Measurements from ENCODE around the gene LRRN1. TPM values are rescaled to one million over a fixed set of nuclear protein-coding genes. Genes with fewer than 3 reads are reported as not detected.

Gene LRRN1
- total RNA-seq, 2 donors from 2014 or later: 0.24 to 0.74 TPM

- intact Hi-C loops (cut with DNase I): no loop called here
- Histone ChIP-seq H3K27ac (no peak overlapping the region), H3K9ac (ENCODE audit: low read depth in 2 of 2, low read length in 2 of 2) (no peak overlapping the region), H3K4me3 (no peak overlapping the region), H3K36me3 (no peaks in the 10 kb centered on the region), H3K4me1 (no peaks in the 10 kb centered on the region), H3K27me3 (no peaks in the 10 kb centered on the region), H3K9me3 (no peaks in the 10 kb centered on the region)
- no peak for DNase-seq
- no peak for TF ChIP-seq CTCF (IDR thresholded peaks at IDR 0.05)
Measured at GRCh38 chr3:3771567-3771966, 27.7 kb upstream of the LRRN1 start.

GRCh38 chr3:3772338-3772737 is 26.9 kb upstream of the LRRN1 start:
- Histone ChIP-seq H3K36me3 (no peaks in the 10 kb centered on the region), H3K27ac (no peak overlapping the region), H3K9ac (ENCODE audit: low read depth in 2 of 2, low read length in 2 of 2) (no peak overlapping the region), H3K4me3 (no peak overlapping the region), H3K4me1 (no peaks in the 10 kb centered on the region), H3K9me3 (no peaks in the 10 kb centered on the region), H3K27me3 (no peaks in the 10 kb centered on the region)
- no peak for TF ChIP-seq CTCF (IDR thresholded peaks at IDR 0.05)
- intact Hi-C loops (cut with DNase I): no loop called here
- DNase-seq: no peak

GRCh38 chr3:3772920-3773319 is 26.3 kb upstream of the LRRN1 start:
- no peak for DNase-seq
- H3K36me3 ChIP-seq: no peaks in the 10 kb centered on the region
- no peak overlapping the region for H3K27ac ChIP-seq
- intact Hi-C loops (cut with DNase I): no loop called here
- H3K27me3 ChIP-seq: no peaks in the 10 kb centered on the region
- no peaks in the 10 kb centered on the region for H3K4me1 ChIP-seq
- no peak for TF ChIP-seq CTCF (IDR thresholded peaks at IDR 0.05)
- H3K4me3 ChIP-seq: no peak overlapping the region
- H3K9ac ChIP-seq (ENCODE audit: low read depth in 2 of 2, low read length in 2 of 2): no peak overlapping the region
- no peaks in the 10 kb centered on the region for H3K9me3 ChIP-seq

GRCh38 chr3:3776607-3777006 is 22.6 kb upstream of the LRRN1 start:
- intact Hi-C loops (cut with DNase I): no loop called here
- Histone ChIP-seq H3K36me3 (no peaks in the 10 kb centered on the region), H3K4me1 (no peaks in the 10 kb centered on the region), H3K9ac (ENCODE audit: low read depth in 2 of 2, low read length in 2 of 2) (no peak overlapping the region), H3K4me3 (no peak overlapping the region), H3K27ac (no peak overlapping the region), H3K9me3 (no peaks in the 10 kb centered on the region), H3K27me3 (no peaks in the 10 kb centered on the region)
- DNase-seq: no peak
- TF ChIP-seq CTCF (IDR thresholded peaks at IDR 0.05): no peak

GRCh38 chr3:3778216-3778615 is 21.0 kb upstream of the LRRN1 start:
- intact Hi-C loops (cut with DNase I): no loop called here
- Histone ChIP-seq H3K27ac (no peak overlapping the region), H3K27me3 (no peaks in the 10 kb centered on the region), H3K36me3 (no peaks in the 10 kb centered on the region), H3K4me3 (no peak overlapping the region), H3K9me3 (no peaks in the 10 kb centered on the region), H3K9ac (ENCODE audit: low read depth in 2 of 2, low read length in 2 of 2) (no peak overlapping the region), H3K4me1 (no peaks in the 10 kb centered on the region)
- no peak for DNase-seq
- no peak for TF ChIP-seq CTCF (IDR thresholded peaks at IDR 0.05)
